Endometrial microvascular endothelial cells (primary cell): Measurements from ENCODE around the gene NAA15. TPM values are rescaled to one million over a fixed set of nuclear protein-coding genes. Genes with fewer than 3 reads are reported as not detected.
"Not testable (repeated sequence)": the region's sequence is repeated elsewhere in the genome, so short reads cannot be mapped to it uniquely, and the experiment has no call there.

Experiments used
- in situ Hi-C: cut with HindIII; loops from 2 replicates; pipeline ENCODE4 v1.10.0; 2017; ENCODE audit warnings: low sequenced_read_pairs, low pct_unique_long_range_greater_than_20kb; ENCODE audit errors: inconsistent ontology term
- total RNA-seq: library from RNA; depleted of rRNA; stranded (reverse); fragments of >200 nt; gene quantifications from one replicate; pipeline ENCODE4 v1.2.3, GENCODE V29; 2015; ENCODE audit errors: inconsistent ontology term

Gene NAA15
- total RNA-seq, 1 donor from 2014 or later: 45.8 TPM

DNA sequence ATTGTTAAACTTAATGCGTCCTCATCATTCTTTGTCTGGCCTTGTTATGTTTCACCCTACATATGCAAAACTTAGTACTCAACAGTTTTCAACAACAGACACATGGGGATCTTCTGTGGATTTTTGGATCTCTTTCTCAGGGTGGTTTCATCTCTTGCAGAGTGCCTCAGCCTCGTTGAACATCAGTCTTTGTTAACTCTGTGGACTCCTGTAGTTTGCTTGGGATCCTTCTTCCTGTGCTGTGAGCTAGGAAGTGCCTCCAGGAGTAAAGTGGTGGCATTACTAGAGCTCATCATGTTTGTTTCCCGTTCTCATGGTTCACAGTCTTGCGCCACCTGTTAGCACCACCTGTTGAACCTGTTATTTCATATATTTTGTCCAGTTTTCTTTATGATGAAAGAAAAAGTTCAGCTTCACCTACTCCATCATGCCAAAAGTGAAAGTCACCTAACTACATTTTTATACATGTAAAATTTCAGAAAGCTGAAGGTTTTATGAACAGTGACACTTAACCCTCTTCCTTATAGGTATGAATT lies 28.4 kb downstream of the NAA15 start:
- in situ Hi-C loops: no loop called here

DNA sequence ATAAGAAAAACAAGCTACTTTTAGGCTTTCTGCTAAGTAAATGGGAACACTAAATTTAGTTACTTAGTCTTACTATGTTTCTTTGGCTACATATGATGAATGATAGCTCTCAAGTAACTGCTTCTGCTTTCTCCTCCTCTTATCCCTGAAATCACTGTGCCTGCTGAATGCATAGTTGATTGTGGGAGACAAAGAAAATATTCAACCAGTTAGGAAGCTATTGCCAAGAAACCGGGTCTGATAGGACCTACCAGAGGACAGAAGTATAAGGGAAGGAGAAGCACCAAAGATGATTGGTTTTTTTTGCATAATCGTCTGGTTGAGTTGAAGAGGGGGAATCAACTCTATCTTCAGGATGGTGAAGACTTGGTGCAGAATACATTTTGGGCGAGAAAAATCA lies 29.0 kb downstream of the NAA15 start:
- in situ Hi-C loops: no loop called here

GRCh38 chr4:139331185-139331584 lies 29.9 kb downstream of the NAA15 start:
- in situ Hi-C loops: no loop called here

GRCh38 chr4:139333046-139333445 lies 31.7 kb downstream of the NAA15 start:
- in situ Hi-C loops: no loop called here

- in situ Hi-C loops: no loop called here
Observed at GRCh38 chr4:139337612-139338011, 36.3 kb downstream of the NAA15 start.

DNA sequence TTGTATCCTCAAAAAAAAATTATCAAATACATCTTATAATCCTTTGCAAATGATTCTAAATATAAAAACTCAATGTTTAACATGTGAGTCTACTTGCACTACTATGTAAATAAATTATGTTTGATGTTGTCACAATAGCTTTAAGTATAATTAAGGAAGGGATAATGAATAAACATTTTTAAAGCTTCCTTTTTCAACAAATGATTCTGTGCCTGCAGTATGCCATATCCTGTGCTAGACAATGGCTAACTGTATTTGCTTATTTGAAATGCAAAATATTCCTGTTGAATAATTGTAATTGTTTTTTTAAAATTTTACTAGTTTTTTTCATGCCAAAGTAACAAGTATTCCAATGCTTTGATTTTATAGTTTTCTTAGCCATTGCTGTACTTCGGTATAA lies 60.0 kb downstream of the NAA15 start:
- in situ Hi-C loops: no loop called here

GRCh38 chr4:139367421-139368090 lies 66.3 kb downstream of the NAA15 start:
- in situ Hi-C loops: no loop called here

- in situ Hi-C loops: no loop called here
Observed at GRCh38 chr4:139368998-139369397, 67.7 kb downstream of the NAA15 start.

DNA sequence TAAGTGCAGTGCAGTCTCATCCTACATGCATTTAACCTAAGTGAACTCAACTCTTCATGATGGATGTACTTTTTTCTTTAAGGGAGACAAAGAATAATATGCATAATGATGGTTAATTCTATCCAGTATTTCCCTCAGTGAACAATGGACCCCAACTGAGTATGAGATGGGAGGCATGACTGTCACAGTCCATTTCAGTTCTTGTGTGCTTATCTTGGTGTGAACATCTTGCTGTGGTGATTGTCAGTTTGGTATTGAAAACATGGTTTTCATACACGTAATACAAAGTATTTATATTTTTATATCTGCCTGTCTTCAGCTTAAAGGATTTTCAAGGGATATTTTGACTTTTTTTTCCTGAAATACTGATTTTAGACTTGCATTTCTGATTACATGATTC lies 72.9 kb downstream of the NAA15 start:
- in situ Hi-C loops: no loop called here

DNA sequence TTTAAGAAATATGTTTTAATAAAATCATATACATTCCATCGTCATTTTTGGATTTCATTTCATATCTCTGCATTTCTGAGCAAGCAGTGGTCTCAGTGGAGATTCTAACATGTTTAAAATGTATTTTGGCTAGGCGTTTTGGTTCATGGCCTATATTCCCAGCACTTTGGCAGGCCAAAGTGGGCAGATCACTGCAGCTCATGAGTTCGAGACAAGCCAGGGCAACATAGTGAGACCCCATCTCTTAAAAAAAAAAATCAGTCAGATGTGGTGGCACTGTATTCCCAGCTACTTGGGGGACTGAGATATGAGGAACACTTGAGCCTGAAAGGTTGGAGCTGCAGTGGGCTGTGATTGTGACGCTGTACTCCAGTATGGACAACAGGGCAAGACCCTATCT lies 85.1 kb downstream of the NAA15 start:
- in situ Hi-C loops: no loop called here

DNA sequence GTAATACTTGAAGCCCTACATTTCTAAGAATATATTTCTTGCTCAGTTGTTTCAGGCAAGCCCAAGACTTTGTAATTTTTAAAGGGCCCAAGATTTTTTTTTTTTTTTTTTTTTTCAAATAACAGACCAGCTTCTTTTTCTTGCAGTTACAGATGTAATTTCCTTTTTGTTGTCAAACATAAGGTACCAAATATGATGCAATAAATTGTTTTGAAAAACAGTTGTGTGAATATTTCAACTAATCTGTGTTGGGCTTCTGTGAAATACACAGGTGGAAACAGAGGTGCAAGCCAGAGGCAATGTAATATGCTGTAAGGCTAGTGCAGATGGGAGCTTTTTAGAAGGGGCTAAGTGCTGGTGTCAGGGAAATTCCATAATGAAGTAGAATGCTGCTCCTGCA lies 87.8 kb downstream of the NAA15 start:
- in situ Hi-C loops: no loop called here

DNA sequence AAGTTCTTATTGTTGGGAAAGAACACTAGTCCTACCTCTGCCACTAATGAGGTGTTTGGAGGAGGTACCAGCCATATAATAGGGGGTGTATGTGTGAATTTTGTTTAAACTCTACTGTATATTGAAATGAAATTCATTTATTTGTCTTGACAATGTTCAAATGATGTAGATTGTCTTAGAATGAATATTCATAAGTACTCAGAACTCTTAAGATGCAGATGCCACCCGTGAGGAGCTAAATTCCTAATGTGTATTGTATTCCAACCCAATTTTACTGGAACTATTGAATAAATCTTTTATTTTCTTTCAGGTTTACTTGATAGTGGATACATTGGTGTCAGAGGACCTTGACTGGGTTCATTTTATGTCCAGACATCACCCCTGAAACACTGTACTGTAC lies 88.7 kb downstream of the NAA15 start:
- in situ Hi-C loops: no loop called here

- in situ Hi-C loops: no loop called here
Observed at GRCh38 chr4:139391731-139392130, 90.4 kb downstream of the NAA15 start.

DNA sequence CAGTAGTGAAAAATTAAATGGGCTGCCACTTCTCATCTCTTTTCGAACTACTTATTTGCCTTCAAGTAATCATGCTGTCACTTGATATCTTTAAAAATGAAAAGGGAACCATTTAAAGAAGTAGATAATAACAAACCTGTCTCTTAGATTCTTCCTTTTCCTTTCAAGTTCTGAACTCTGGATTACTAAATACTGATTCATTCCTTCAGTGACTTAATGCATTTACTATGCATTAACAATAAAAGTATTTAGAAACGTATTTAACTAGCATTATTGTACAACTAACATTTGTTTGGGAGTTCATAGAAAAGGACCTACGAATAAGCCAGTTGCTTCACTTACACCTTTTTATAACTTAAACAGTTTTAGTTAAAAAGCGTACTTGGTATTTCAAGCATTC lies 91.5 kb downstream of the NAA15 start:
- in situ Hi-C loops: no loop called here

GRCh38 chr4:139401368-139401767 lies 100.1 kb downstream of the NAA15 start:
- in situ Hi-C loops: no loop called here

DNA sequence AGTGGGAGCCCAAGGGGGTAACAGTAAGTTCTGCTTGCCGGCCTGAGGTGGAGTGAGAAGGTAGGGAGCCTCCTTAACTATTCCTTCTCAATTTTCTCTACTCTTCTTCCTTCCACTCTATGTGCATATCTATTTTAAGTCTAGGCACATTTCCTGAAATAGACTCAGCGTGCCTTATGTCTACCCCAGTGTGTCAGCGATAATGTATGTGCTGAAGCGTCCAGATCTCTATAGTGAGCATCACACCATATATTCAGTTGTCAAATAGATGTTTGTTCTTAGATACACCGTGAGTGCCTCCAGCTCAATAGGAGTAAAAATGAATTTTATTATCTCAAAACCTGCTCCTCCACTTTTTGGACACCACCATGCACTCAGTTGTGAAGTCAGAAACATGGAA lies 101.1 kb downstream of the NAA15 start:
- in situ Hi-C loops: no loop called here

- in situ Hi-C loops: no loop called here
Observed at GRCh38 chr4:139403462-139403861, 102.2 kb downstream of the NAA15 start.

GRCh38 chr4:139410312-139410711 lies 109.0 kb downstream of the NAA15 start:
- in situ Hi-C loops: no loop called here

GRCh38 chr4:139414671-139415210 lies 113.4 kb downstream of the NAA15 start:
- in situ Hi-C loops: not testable (repeated sequence)

- in situ Hi-C loops: no loop called here
Observed at GRCh38 chr4:139416073-139416673, 114.9 kb downstream of the NAA15 start.
